CD4-positive, alpha-beta T cell treated with Interferon alpha-2 for 1 hour (primary cell): ENCODE measurements around the gene ZNF224.

Experiments
- DNase-seq, 2 donors: peaks; one replicate each; pipeline ENCODE4 v3.0.0-alpha.2; 2020 to 2022

Gene ZNF224

DNA sequence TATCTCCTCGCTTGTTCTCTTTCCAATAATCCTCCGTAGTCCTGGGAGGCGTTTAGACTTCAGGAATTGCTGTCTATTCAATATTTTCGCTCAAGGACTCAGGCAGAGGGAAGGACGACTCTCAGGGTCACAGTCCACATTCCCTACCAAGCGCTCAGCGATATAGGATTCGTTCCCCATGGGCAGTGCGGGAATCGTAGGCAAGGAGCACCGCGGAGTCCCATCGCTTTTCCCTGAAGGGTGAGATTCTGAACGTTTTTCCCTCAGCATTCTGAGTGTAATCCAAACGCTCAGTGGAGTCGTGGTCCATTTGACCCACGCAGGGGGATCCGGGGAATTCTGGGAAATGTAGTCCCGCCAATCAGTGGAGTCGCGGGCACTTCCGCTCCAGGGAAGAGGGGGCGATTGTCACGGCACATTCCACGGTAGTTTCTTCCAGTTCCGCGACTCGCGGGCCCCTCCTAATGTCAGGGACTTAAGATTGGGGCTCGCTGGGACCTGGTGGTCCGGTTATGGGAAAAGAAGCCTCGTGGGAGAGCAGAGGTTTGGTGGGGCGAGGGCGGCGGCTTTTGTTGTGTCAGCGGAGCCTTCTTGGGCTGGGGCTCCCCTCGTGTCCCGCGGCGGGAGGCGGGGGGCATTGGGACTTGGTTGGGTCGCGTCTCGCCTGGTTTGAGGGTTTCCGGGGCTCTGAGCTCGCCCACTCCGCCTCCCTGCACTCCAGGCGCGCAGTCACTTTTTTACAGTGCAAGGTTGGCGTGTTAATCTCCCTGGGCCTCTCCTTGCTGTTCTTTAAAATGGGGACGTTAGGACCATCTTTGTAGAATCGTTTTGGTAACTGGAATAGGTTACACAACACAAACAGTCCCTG lies 47.3 kb downstream of the ZNF224 start, which contains the start of gene ZNF234:
Gene ZNF234 (plus strand): TSS at position 364 of the 868 bp plus-strand sequence. CDS start 3,079 bp downstream, outside the sequence.
- peak; percentile 70 to 82 for DNase-seq

- peak in 1 of 2 donors; percentile 4 for DNase-seq
Measured at GRCh38 chr19:44142059-44142433, 47.9 kb downstream of the ZNF224 start.

- DNase-seq = no peak
Measured at GRCh38 chr19:44149776-44150175, 55.6 kb downstream of the ZNF224 start.

DNA sequence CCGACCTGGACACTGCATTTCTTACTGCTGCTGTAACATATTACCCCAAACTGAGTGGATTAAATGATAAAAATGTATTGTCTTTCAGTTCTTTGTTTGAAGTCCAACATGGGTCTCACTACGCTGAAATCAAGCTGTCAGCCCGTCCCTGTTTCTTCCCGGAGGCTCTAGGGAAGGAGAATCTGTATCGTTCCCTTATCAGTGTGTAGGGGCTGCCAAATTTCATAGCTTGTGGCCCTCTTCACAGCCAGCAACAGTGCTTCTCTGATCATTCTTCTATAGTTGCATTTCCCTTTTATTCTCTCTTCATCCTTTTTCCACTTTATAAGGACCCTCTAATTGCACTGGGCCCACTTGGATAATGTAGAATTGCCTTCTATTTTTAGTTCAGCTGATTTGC lies 57.3 kb downstream of the ZNF224 start:
- DNase-seq = no peak

GRCh38 chr19:44156475-44156874 lies 62.3 kb downstream of the ZNF224 start:
- no peak for DNase-seq
